Left kidney (tissue), 2 donors: Measurements from ENCODE around the gene NRL. TPM values are rescaled to one million over a fixed set of nuclear protein-coding genes. Genes with fewer than 3 reads are reported as not detected.

Source experiments
- DNase-seq: peaks from one replicate; pipeline ENCODE4 v3.0.0-alpha.2; 2013
- polyA plus RNA-seq: library from polyadenylated mRNA; unstranded; fragments of 120-200 nt; gene quantifications from one replicate; pipeline ENCODE4 v1.2.1, GENCODE V29; 2013; ENCODE audit not compliant: insufficient read length

NRL gene
- polyA plus RNA-seq, 1 donor: 2.6 TPM

DNA sequence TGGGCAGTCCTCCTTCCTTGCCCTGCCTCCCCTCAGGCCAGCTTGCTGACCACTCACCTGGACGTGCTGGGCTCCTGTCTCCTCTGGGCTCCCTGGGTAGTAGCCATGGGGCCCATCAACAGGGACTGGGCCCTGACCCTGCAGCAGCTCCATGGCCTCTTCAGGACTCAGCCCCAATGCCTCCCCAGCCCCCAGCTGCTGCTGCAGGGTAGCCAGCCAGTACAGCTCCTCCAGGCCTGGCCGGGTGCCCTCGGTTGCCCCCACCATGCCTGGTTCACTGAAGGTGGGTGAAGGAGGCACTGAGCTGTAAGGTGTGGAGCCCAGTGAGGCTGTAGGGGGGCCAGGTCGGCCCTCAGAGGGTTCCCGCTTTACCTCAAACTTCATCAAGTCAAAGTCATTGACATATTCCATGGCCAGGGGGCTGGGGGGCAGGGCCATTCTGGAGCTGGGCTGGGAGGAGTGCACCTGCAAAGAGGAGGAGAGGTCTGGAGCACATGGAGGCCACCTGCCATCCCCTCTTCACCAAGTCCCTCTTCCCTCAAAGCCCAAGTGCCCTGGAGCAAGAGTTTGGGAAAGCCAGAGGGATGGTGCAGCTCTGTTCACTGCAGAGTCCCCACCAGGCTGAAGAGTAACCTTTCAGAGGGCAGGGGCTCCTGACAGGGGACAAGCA lies 32.2 kb downstream of the NRL start:
- no peak for DNase-seq

DNA sequence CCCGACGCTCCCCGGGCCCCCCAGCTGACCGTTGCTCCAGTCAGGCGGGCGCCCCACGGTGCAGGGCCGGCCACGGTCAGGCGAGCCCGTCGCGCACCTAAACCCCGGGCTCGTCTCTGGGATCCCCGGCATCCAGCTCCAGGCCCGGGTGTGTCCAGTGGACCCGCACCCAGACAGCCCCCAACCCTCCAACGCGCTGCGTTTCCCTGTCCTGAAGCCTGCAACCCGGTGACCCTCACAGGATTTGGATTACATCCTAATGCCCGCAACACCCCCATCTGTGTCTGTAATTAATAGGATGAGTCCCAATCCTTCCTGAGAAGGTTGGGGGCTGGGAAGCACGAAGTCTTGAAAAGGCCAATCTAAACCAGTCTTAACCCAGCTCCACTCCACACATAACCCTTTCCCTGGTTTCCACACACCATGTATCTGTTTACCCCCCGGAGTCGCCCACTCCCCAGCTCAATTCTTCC lies 33.0 kb downstream of the NRL start:
- no peak for DNase-seq

DNA sequence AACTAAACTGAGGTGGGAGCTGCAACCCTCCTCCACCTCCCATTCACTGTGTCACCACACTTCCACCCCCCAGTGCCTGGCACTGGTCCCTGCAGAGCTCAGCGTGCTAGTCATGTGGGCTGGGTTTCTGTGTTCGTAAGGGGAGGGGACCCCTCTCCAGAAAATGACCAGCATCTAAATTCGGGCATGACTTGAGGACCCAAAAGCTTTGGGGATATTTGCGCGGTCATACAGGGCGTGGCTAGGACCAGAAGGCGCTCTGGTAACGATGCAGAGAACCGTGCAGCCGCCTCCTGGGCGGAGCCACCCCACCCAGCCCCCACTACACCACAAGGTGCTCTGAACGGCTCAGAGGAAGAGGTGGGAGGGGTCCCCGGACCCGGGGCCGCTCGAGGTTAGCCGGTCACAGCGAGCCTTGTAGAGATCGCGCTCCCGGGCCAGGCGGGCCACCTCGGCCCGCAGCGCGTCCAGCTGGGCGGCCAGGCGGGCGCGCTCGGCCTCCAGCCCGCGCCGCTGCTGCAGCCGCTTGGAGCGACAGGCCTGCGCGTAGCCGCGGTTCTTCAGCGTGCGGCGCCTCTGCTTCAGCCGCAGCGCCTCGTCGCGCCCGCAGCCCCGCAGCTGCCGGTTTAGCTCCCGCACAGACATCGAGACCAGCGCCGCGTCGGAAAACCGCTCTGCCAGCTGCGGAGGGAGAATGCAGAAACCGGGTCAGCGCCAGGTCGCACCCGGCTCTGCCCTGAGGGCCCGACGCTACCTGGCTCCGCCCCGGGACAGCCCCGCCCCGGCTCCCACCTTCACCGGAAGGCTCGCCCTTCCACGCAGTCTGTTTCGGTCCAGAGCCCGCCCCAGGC lies 33.6 kb downstream of the NRL start:
- DNase-seq: no peak

DNA sequence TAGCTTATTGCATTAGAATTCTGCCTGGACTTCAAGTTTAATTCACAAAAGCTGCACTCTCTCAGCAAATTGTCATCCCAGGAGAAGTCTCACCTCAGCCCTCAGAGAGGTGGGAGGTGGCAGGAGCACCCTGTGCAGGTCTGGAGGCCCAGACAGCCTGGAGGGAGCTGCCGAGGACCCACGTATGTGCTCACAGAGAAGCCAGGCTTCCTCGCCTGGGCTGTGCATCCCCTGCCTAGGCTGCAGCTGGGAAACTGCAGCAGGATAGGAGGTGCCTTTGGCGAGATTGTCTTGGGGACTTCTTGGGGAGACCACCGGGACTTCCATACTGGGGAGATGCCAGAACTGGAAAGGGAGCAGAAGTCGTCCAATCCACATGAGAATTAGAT lies 34.6 kb downstream of the NRL start:
- DNase-seq: no peak

DNA sequence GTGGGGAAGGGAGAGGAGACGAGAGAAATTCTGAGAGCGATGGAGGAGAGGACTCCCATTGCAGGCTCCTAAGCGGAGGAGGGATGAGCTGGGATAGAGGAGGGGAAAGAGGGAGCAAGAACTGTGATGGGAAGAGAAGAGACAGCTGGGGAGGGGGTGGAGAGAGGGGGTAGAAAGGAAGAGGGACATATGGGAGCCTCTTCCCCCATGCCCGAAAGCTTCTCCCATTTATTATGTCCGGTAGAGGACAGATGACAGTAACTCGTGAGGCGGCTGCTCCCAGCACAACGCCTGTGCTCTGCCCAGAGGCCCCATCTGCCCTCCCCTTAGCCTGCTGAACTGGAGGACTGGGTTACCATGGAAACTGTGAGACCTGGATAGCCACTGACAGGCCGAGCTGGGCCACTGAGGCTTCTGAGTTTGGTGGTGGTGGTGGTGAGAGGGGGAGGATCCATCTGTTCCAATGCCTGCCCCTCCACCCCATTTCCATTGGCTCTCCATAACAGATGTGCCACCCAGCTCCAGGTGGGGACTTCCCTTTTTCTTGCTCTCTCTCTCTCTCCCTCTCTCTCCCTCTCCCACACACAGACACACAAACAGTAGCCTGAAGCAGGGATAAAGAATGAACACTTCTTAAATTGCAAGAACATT lies 35.1 kb downstream of the NRL start:
- DNase-seq: no peak

DNA sequence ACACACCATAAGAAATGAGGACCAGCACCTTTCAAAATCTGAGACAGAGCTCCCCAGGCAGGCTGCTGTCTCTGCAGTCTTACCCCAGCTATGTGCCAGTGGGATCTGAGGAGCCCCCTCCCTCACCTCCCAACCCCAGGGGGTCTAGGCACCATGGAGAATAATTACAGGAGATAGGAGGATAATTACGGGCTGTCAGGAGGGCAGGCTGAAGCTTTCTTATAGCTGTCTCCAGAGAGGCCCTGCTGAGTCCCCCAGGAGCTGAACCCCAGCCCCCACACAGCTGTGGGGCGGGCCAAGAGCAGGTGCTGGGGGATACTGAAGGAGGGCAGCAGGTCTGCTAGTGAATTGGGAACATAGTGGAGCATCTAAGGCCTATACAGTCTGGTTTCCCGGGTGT lies 36.6 kb downstream of the NRL start:
- no peak for DNase-seq

DNA sequence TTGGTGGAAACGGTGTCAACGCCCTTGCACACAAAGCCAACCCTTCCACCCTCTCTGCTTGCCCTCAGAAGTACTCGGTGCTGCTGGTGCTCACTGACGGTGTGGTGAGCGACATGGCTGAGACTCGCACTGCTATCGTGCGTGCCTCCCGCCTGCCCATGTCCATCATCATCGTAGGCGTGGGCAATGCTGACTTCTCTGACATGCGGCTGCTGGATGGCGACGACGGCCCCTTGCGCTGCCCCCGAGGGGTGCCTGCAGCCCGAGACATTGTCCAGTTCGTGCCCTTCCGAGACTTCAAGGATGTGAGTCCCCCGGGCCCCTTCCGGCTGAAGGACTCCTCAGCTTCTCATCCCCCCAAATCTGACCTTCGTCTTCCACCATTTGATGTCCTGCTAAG lies 37.7 kb downstream of the NRL start:
- no peak for DNase-seq

DNA sequence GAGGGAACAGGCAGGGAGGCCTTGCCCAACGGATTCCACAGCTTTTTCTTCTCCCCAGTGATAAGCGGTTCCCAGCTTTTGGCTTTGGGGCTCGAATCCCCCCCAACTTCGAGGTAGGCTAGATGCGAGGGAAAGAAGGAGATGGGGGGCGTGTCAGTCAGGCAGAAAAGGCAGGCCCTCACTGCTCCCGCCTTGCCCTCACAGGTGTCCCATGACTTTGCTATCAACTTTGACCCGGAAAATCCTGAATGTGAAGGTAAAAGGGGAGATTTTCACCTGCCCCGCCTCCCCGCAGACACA lies 38.5 kb downstream of the NRL start:
- DNase-seq: no peak

DNA sequence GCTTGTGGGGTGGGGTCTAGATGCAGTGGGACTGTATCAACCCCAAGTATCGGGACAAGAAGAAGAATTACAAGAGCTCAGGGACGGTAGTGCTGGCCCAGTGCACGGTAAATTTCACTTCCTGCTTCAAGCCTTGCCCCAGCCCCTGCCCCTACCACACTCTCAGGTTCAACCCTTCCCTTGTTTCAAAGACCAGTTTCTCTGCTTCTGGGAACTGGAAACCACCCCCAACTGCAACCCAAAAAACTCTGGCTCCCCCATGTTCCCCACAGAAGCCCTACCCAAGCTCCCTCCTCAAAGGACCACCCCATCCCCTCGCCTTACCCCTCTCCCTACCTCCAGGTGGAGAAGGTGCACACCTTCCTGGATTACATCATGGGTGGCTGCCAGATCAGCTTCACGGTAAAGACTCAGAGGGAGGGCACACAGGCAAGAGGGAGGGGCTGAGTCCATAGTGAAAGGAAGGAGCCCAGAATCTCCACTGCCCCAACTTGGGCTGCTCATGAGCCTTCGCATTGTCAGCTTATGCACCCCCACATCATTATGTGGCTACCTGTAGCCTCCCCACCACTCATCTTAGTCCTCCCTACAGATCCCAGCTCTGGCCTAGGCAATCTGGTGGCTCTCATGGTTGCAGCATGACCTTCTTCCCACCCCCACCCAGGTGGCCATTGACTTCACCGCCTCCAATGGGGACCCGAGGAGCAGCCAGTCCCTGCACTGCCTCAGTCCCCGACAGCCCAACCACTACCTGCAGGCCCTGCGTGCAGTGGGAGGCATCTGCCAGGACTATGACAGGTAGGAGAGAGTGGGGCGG lies 39.1 kb downstream of the NRL start:
- DNase-seq: no peak

DNA sequence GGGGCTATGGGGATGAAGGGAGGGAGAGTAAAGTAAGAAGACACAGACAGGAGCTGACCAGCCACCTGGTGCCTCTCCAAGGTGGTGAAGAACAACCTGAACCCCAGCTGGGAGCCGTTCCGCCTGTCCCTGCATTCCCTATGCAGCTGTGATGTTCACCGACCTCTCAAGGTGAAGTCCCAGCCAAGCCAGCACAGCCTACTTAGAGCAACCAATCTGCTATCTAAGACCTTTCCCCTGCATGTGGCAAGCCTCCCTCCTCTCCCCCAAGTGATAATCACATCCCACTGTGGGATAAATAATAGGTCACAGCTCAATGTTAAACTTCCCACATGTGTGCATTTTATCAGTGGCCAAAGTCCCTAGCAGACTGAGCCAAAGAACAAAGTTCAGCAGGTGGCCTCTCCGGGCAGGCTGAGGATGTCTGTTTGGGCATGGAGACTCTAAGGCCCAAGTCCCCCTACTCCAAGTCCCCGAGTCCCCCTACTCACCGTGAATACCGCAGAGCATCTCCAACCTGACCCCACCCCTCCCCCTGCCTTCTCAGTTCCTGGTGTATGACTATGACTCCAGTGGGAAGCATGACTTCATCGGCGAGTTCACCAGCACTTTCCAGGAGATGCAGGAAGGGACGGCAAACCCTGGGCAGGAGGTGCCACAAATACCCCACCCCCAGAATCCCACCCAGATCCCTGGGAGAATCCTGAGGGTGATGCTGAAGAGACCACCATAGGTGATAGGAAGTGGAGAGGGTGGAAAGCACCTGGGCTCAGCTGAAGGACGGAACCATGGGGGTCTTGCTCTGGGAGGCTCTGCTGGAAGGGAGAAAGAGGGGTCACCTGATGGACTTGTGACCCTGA lies 39.9 kb downstream of the NRL start:
- no peak for DNase-seq

DNA sequence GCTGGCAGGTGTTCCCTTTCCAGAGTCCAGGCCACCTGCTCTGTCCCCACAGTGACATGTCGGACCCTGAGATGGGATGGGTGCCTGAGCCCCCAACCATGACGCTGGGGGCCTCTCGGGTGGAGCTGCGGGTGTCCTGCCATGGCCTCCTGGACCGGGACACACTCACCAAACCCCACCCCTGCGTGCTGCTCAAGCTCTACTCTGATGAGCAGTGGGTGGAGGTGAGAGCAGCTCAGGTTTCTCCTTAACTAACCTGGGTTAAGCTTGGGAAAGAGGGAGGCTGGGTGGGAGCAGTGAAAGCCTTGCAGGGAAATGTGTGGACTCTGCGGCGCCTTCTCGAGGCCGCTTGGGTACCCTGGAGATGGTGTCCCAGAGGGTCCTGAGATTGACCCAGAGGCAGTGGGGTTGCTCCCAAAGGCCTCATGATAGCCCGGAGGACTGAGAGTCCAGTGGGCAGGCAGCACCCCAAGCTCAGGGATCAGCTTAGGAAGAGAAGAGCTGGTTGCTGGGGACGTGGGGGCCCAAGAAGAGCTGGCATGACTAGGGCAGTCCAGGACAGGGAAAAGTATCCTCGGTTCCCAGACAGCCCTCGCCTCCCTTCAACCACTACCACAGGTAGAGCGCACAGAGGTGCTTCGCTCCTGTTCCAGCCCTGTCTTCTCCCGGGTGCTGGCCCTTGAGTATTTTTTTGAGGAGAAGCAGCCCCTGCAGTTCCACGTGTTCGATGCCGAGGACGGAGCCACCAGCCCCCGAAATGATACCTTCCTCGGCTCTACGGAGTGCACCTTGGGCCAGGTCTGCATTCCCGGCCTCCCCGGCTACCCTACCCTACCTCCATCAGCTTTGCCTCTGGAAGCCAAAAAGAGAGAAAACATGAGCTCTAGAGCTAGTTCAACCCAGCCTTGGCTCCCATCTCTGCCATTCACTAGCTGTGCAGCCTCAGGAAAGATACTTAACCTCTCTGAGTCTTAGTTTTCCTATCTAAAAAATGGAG lies 41.6 kb downstream of the NRL start:
- DNase-seq: no peak

DNA sequence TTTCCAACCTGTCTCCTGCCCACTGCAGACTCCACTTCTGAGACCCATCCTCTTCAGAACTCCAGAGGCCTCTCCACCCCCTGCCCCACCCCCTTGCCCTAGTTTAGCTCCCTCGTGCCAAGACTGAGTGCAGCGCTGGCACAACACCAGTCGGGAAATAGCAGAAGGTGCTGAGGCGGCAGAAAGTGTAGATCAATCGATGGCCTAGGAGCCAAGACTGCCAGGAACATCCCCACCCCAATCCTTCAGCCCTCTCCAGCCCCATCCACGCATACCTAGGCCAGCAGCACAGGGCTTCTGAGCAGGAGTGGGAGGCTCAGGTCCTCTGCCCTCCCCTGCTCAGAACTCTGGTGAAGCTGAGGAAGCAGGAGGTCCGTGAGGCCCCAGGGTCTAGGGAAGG lies 42.3 kb downstream of the NRL start:
- no peak for DNase-seq

DNA sequence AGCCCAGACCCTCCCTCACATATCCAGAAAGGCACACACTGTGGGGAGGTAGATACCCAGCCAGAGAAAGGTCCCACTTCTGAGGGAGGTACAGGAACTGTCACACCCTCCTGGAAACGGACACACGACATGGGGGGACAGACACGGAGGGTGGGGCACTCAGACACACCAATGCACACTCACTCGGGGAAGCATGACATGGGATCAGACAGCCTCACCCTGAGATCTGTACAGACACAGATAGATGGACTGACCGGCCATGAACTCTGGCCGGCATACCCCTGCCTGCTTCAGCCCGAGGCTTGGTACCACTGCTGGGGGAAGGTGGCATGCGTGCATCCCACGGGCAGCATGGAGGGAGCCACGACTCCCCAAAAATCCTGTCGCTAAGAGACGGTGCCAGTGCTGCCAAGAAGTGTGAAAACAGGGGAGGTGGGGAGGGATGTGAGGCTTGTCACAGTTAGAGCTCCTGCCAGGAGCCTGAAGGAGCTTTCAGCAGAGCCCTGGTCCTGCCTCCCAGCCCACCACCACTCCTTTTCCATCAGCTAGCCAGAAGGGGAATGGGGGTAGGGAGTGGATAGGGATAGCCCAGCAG lies 42.8 kb downstream of the NRL start:
- no peak for DNase-seq

DNA sequence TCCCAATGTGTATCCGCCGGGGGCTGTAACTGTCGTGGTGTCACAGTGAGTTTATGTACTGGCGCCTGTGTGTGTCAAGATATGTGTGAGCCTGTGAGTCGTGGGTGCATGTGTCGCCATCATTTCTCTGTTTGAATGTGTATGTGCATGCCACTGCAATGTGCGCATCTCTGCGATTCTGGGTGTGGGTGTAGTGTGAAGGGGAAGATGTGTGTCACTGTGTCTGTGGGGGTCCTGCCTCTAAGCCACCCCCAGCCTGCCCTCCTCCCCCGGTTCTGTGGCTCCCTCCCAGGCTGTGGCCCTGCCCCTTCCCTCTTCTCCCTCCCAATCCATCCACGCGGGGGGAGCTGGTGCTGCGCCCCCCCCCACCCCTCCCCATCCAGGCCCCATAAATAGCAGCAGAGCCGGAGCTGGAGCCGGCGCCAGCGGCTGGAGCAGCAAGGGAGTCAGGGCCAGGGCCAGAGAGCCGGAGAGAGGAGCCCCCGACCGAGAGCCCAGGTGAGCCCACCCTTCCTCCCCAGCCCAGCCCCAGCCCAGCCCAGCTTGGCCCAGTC lies 43.5 kb downstream of the NRL start, which contains the start of gene CPNE6:
Gene CPNE6, plus strand, starts transcription at position 419 of the 554 bp plus-strand sequence. CDS start 1,375 bp downstream, outside the sequence.
- DNase-seq: no peak

DNA sequence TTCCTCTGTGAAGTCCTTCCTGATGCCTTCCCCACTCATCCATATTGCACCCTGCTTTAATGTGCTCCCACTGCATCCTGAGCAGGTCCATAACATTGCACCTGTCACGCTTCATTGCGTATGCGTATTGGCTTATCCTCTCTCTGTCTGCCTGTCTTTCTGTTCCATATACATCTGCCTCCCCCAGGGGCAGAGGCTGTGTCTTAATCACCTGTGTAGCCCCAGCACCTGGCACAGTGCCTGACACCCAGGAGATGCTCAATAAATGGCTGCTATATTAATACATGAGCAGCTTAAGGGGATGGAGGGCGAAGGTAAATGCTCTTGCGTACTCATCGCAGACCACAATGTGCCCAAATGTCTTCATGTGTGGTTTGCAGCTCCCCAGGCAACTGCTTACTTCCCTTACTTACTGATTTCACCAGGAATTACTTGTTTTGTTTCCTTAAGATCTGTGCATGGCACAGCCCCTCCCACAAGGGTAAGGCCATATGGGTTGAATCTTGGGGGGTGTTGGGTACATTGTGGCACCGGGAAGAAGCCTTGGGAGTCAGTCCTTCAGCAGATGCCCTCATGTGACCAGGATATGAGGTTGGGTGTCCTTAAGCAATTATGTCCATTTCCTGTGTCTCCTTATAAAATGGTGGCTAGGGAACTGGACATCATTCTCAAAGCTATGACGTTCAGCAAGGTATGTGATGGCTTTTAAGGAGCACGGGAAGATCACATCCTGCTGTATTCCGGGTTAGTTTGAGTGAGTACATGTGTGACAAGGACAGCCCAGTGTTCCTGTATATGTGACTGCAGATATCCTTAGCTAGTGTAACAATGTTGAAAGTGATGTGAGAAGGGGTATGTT lies 44.2 kb downstream of the NRL start:
- DNase-seq: no peak

DNA sequence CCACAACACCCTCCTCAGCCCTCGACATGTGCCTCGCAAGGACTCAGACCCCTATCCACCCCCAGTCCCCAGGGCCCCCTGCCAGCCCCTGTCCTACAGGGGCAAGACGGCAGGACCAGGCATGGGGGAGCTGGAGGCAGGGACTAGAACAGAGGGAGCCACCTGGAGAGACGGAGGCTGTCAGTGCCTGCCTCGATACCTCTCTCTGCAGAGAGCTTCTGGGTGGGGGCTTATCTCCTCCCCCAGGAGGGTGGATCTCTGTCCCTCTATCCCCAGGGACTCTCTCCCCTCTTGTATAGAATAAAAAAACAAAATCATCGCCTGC lies 45.4 kb downstream of the NRL start:
- no peak for DNase-seq

DNA sequence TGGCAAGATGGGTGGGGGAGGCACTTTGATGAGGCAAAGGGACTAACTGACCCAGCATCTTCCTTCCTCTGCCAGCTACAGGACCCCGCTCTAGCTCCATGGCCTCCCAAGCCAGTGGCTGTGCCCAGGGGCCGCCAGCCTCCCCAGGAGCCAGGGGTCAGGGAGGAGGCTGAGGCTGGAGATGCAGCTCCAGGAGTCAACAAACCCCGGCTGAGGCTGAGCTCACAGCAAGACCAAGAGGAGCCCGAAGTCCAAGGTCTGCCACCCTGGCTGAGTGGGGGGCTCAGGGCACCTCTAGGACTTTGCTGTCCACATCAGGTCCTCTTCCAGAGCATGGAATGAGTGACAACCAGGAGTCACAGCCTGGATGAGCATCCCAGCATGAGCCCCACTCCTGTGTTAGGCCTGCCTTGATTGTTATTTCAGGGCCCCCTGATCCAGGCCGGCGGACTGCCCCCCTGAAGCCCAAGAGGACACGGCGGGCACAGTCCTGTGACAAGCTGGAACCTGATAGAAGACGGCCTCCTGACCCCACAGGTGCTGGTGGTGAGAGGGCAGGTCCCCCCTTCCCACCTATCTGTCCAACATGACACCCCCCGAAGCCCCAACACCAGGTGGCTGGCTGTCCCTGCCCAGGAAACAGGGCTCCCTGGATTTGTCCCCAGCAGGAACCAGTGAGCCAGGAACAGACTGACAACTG lies 45.9 kb downstream of the NRL start:
- DNase-seq: no peak
